ENCODE data around the gene SLC25A26.

DNA sequence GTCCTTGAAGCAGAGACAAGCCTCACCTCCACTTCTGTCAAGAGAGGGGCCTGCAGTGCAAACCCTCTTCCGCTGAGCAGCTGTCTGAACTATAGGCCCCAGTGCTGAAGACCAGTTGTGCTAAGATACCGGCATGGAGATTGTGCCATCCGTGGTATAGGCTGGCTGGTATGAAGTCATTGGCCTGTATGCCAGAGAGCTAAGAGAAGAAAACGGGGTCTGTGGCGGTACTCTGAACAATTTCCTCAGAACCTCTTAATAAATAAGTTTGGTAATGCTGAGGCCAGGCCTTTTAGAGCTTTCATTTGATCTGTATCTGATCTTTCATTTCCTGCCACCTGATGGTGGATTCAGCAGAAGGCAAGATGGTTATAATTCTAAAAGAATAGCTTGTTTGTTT is 157.0 kb downstream of the SLC25A26 start:
- TF ChIP-seq, protein P1, sequence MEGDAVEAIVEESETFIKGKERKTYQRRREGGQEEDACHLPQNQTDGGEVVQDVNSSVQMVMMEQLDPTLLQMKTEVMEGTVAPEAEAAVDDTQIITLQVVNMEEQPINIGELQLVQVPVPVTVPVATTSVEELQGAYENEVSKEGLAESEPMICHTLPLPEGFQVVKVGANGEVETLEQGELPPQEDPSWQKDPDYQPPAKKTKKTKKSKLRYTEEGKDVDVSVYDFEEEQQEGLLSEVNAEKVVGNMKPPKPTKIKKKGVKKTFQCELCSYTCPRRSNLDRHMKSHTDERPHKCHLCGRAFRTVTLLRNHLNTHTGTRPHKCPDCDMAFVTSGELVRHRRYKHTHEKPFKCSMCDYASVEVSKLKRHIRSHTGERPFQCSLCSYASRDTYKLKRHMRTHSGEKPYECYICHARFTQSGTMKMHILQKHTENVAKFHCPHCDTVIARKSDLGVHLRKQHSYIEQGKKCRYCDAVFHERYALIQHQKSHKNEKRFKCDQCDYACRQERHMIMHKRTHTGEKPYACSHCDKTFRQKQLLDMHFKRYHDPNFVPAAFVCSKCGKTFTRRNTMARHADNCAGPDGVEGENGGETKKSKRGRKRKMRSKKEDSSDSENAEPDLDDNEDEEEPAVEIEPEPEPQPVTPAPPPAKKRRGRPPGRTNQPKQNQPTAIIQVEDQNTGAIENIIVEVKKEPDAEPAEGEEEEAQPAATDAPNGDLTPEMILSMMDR (IDR thresholded peaks at IDR 0.05), result no peak
- TF ChIP-seq POLR2A (IDR thresholded peaks at IDR 0.05), result no peak

Measured in body of pancreas (tissue), 4 donors.